Stimulated activated naive B cell treated with anti-CD40 and anti-IgM and Interleukin-4, amounts not matched to agents 10 μg/mL and 1 μg/mL and 100 μg/mL, for 72 hours (primary cell): Measurements from ENCODE around the gene NFRKB.

ENCODE experiments used
- ATAC-seq, 2 donors: fragments of 150-1000 bp; cut with Tn5 transposase; replicated peaks; 2 replicates each; pipeline ENCODE4 v1.10.0; 2021; ENCODE audit warnings: moderate library complexity in 1 of 2
- DNase-seq: peaks from one replicate; pipeline ENCODE4 v3.0.0; 2021
- H3K27ac Mint-ChIP-seq: one replicate; pipeline ENCODE4 v1.8.0; 2022; ENCODE audit warnings: mild to moderate bottlenecking, mixed read lengths
- H3K27me3 Mint-ChIP-seq, 2 donors: one replicate each; pipeline ENCODE4 v1.8.0; 2022; ENCODE audit warnings: mixed read lengths in 2 of 2
- H3K36me3 Mint-ChIP-seq, 2 donors: one replicate each; pipeline ENCODE4 v1.8.0; 2022; ENCODE audit warnings: mixed read lengths in 2 of 2, mild to moderate bottlenecking in 1 of 2
- H3K4me1 Mint-ChIP-seq, 2 donors: one replicate each; pipeline ENCODE4 v1.8.0; 2022; ENCODE audit warnings: mixed read lengths in 2 of 2, mild to moderate bottlenecking in 1 of 2
- H3K4me3 Mint-ChIP-seq, 2 donors: one replicate each; pipeline ENCODE4 v1.8.0; 2022; ENCODE audit warnings: mild to moderate bottlenecking in 2 of 2, mixed read lengths in 2 of 2, moderate library complexity in 1 of 2
- H3K9me3 Mint-ChIP-seq, 2 donors: one replicate each; pipeline ENCODE4 v1.8.0; 2022; ENCODE audit warnings: mixed read lengths in 2 of 2, mild to moderate bottlenecking in 1 of 2

Gene NFRKB

GRCh38 chr11:129846508-129847335 is 48.7 kb downstream of the NFRKB start:
- Mint-ChIP-seq H3K4me1 (peaks cover 0 to 5% of the 10 kb centered on the region in 2 donors), H3K27ac (no peak overlapping the region), H3K27me3 (peaks cover 0 to 4% of the 10 kb centered on the region in 2 donors), H3K4me3 (no peak overlapping the region), H3K36me3 (no peaks in the 10 kb centered on the region), H3K9me3 (no peaks in the 10 kb centered on the region)
- no peak for DNase-seq
- no peak for ATAC-seq
